HG02840 (cell line): ENCODE measurements around the gene INPP5J.

ENCODE experiments used
- ATAC-seq: cut with Tn5 transposase; IDR thresholded peaks from one replicate; pipeline ENCODE4 v1.9.1; 2021; ENCODE audit warnings: mild to moderate bottlenecking, moderate library complexity, moderate number of reproducible peaks; ENCODE audit not compliant: unreplicated experiment, low FRiP score

Gene INPP5J

DNA sequence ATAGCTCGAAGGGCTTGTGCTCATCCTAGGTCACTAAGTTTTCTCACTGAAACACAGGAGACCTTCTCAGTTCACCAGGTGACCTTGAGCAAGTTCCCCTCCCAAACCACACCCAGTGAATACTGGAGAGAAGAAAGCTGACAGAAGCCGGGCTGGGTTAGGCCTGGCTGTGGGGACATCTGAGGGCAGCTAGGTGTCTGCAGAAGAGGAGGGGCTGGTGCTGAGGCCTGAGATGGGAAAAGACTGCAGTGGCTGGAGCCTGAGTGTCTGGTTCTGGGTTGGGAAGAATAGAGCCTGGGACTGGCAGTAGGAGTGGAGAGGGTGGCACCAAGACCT lies 602 bp upstream of the INPP5J start:
- ATAC-seq = no peak

GRCh38 chr22:31123292-31123602 lies 481 bp downstream of the INPP5J start:
- ATAC-seq = no peak

DNA sequence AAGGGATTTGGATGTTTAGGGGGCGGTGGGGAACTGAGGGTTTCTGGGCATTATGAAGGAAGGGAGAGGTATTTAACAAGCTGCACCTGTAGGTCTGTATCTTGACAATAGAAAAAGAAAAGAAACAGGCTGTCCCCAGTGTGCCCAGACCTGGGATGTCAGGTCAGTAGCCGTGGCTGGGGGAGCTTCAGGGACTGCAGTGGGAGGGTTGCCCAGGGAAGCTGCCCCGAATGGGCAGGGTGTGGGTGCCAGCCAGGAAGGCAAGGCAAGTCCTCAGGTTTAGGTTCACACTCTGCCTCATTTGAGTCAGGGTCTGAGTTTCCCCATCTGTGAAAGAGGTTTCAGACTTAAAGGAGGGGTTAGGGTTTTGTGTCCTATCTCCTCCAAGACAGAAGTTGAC lies 1.5 kb downstream of the INPP5J start:
- ATAC-seq = no peak

GRCh38 chr22:31124811-31125465 lies 2.2 kb downstream of the INPP5J start:
- ATAC-seq = no peak

DNA sequence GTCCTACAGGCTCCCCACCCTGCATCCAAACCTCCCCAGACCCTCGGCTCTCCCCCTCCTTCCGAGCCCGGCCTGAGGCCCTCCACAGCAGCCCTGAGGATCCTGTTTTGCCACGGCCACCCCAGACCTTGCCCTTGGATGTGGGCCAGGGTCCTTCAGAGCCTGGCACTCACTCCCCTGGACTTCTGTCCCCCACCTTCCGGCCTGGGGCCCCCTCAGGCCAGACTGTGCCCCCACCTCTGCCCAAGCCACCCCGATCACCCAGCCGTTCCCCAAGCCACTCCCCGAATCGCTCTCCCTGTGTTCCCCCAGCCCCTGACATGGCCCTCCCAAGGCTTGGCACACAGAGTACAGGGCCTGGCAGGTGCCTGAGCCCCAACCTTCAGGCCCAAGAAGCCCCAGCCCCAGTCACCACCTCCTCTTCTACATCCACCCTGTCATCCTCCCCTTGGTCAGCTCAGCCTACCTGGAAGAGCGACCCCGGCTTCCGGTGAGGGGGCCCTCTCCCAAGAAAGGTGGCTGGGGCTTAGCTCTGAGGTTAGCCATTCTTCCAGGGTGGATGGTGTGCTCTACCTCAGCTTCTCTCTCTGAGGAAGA lies 2.9 kb downstream of the INPP5J start:
- ATAC-seq = no peak

DNA sequence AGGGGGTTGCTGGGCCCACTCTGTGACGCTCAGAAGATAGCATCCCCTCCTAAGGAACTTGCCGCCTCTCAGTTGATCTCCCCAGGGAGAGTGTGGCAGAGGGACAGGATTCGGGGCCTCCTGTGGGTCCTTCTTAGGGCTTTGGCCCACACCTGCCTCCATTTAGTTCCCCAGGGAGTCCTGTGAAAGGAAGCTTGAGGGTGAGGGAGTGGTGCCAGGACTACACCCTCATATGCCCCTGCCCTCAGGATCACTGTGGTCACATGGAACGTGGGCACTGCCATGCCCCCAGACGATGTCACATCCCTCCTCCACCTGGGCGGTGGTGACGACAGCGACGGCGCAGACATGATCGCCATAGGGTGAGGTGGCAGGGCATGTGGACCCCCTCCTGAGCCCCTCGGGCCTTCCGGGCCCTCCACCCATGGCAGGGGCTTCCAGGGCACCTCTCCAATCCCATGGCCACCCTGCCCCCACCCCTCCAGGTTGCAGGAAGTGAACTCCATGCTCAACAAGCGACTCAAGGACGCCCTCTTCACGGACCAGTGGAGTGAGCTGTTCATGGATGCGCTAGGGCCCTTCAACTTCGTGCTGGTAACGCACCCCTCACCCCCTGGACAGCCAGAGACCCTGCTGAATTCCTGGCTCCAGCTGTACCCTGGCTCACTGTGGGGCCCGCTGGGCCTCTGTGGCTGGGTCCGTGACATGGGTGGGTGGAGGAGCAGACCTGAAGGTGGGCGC lies 3.5 kb downstream of the INPP5J start:
- no peak for ATAC-seq

- no peak for ATAC-seq
Measured at GRCh38 chr22:31126869-31127175, 4.1 kb downstream of the INPP5J start.

- no peak for ATAC-seq
Measured at GRCh38 chr22:31127181-31127772, 4.5 kb downstream of the INPP5J start.

GRCh38 chr22:31128156-31128555 lies 5.4 kb downstream of the INPP5J start:
- no peak for ATAC-seq

- no peak for ATAC-seq
Measured at GRCh38 chr22:31130873-31131272, 8.1 kb downstream of the INPP5J start.

DNA sequence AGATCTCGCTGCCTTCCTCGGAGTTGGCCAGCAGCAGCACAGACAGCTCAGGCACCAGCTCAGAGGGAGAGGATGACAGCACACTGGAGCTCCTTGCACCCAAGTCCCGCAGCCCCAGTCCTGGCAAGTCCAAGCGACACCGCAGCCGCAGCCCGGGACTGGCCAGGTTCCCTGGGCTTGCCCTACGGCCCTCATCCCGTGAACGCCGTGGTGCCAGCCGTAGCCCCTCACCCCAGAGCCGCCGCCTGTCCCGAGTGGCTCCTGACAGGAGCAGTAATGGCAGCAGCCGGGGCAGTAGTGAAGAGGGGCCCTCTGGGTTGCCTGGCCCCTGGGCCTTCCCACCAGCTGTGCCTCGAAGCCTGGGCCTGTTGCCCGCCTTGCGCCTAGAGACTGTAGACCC lies 11.1 kb downstream of the INPP5J start:
- ATAC-seq = no peak

- ATAC-seq = no peak
Measured at GRCh38 chr22:31134688-31135087, 11.9 kb downstream of the INPP5J start.

GRCh38 chr22:31135706-31136105 lies 12.9 kb downstream of the INPP5J start:
- ATAC-seq = no peak

DNA sequence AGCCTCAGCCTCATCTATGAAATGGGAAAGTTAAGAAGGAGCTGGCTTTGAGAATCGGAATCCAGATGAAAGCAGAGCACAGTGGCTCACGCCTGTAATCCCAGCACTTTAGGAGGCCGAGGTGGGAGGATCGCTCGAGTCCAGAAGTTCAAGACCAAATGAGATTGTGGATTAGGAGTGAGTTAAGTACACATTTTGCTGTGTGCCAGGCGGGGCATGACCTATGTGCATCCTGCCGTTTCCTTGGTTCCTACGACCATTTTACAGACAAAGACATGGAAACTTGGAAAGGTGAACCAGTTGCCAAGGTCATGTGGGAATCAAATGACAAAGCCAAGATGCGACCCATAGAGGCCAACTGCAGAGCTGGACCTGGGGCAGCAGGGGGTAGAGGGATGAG lies 13.4 kb downstream of the INPP5J start:
- ATAC-seq = no peak

- no peak for ATAC-seq
Measured at GRCh38 chr22:31136711-31137110, 13.9 kb downstream of the INPP5J start.

DNA sequence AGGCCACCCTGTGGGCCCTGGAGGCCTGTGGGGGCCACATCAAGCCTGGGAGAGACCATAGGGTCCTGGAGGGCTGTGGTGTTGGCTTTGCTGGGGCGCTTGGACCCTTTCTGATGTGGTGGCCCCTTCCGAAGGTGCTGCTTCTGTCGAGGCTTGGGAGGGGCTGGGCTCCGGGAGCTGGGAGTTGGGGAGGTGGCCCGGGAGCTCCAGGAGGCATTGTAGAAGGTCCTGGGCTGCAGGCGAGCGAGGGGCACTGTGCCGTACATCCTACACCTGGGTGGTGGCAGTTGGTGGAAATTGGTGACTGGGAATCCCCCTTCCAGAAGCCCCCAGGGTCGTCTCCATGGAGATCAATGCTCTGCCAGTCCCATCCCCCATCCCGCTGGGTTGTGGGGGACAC lies 15.0 kb downstream of the INPP5J start:
- ATAC-seq = no peak

DNA sequence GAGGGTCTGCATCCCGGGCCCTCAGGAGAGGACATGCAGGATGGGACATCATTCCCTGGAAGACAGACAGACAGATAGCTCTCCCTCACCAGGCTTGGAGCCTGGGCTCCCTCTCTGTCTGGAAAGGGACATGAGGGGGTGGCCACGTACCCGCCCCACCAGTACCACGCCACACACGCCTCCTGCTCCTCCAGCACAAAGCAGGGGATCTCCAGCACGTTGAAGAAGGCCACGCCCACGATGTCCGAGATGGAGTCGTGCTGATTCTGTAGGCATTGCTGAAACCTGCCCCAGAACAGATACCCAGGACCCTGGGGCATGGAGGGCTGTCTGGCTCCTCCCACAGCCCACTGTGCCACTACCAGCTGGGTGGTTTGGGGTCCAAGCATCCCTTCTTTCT lies 15.4 kb downstream of the INPP5J start:
- no peak for ATAC-seq

- no peak for ATAC-seq
Measured at GRCh38 chr22:31139066-31139465, 16.3 kb downstream of the INPP5J start.

DNA sequence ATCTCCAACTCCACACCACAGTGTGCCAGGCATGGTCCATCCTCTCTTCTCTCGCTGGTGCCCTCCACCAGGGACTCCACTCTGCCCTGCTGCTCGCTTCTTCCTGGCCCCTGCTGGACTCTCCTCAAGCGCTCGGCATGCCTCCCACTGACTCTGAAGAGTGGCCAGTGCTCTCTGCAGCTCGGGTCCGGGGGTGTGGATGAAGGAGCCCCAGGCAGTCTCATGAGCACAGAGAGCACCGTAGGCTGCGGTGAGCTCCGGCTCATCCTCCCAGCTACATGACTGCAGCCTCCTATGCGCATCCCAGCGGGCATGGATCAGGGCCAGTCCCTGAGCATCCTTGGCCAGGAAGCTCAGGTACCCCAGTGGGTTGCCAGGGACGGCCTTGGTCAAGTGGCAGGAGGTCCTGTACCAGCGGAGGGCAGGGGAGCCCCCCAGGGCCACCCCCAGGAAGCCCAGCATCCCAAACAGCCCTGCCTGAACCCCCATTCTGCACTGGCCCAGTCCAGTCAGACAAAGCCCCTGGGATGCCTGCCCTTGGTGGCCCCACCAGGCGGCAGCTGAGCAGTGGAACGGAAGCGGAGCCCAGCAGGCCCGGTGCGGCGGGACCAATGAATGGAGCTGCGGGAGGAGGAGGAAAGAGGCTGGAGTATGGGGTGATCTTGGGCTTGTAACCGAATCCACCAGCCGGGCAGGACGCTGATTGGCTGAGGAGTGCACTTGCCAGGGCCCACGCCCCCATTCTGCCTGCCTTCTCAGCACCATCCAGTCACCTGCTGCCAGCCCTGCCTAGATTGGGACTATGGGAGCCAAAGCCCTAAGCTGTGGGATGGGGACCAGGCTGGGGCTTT lies 17.3 kb downstream of the INPP5J start, which contains the start of gene PLA2G3:
Gene PLA2G3, minus strand, starts transcription at position 643 of the 851 bp plus-strand sequence. Its CDS starts 154 bp downstream, at position 489.
- ATAC-seq = no peak

DNA sequence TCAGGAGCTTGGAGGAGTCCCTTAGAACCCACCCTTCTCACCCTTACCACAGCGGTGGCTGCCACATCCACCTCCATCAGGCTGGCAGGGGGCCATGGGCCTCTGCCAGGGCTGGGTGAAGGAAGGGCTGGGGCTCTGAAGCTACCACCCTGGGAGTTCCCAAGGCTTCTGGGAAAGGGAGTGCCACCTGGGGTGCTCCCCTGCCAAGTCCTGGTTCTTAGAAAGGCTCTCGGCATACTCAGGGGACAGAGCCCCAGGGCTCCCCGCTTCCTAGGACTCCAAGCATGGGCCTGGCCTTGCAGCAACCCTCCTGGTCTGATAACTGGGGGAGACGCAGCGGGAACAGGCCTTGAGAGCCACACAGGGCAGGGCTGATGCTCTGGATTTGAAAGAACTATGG lies 18.0 kb downstream of the INPP5J start:
- ATAC-seq = no peak

GRCh38 chr22:31141551-31141950 lies 18.8 kb downstream of the INPP5J start:
- ATAC-seq = no peak
